22Rv1 (cell line): ENCODE results near the gene GPATCH8.
"Not testable (repeated sequence)": the region's sequence is repeated elsewhere in the genome, so short reads cannot be mapped to it uniquely, and the experiment has no call there.

ENCODE experiments used
- H3K27ac ChIP-seq: fragments of 450-650 bp; 2 replicates; pipeline ENCODE4 v1.5.1; 2017
- CTCF ChIP-seq: fragments of 450-650 bp; IDR thresholded peaks from 2 replicates; pipeline ENCODE4 v1.5.1; 2017; ENCODE audit warnings: mild to moderate bottlenecking
- ZFX ChIP-seq: fragments of 450-650 bp; IDR thresholded peaks from 2 replicates; pipeline ENCODE4 v1.6.1; 2017; ENCODE audit warnings: antibody characterized with exemption, borderline replicate concordance

GPATCH8 gene

GRCh38 chr17:44543905-44544523, 40.8 kb upstream of the GPATCH8 start:
- TF ChIP-seq CTCF = no peak
- TF ChIP-seq ZFX = no peak
- H3K27ac ChIP-seq = no peak overlapping the region

DNA sequence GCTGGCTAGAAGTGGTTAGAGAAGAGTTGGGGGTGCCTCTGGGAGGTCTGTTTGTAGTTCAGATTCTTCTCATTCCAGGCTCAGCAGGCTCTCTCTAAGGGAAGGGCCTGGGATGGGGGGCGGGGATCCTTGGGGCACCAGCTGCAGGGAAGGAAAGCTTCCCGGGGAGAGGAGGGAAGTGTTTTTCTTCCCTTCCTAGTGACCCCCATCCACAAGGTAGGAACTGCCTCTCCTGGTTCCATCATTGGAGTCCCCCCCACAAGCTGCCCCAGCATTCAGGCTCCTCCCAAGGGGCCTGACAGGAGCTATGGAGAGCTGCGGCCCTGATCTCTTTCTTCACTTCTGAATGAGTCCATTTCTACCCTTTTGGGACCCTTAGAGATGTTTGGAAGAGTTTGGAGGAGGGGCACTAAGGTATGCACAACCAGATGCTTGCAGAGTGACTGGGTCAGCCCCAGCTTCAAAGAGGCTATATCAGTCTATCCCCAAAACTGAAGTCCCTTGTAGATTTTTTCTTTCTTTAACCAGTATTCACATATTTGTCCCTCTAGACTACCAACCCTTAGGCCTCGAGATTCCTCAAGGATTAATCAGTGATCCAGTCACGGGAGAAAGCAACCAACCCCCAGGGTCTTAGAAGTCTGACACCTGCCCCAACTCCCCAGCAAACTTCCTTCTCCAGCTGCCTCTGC, 40.2 kb upstream of the GPATCH8 start:
- TF ChIP-seq CTCF (no peak), ZFX (no peak)
- no peak overlapping the region for H3K27ac ChIP-seq

DNA sequence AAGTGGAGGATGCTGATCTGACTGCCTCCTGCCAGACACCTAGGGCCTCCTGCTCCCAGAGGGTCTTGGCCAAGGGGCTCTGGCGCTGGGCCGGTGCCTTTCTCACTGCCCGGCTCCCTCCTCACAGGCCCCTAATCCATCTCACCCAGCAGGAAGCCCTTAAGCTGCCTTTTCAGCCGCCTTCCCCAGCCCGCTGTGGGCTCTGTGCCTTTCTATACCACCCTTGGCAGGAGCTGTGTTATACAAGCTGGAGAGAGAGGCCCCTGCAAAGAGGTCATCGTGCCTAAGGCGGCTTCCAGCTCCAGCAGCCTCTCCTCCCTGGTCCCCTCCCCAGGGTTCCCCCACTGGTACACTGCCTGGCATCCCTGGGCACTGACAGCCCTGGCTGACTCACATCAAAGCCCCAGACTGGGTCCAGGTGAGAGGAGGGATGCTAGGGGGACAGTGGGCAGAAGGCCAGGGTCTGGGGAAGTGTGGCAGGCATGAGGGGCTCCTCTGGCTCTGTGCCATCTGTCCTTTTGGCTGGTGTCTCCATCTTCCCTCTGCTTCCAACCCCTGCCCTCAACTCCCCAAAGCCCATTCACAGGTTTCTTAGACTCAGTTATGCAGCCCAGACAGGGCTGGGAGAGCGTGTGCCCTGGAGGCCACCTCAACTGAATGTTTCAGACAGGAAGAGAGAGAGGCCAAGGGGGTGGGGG, 38.8 kb upstream of the GPATCH8 start:
- TF ChIP-seq ZFX (no peak), CTCF (no peak)
- no peak overlapping the region for H3K27ac ChIP-seq

DNA sequence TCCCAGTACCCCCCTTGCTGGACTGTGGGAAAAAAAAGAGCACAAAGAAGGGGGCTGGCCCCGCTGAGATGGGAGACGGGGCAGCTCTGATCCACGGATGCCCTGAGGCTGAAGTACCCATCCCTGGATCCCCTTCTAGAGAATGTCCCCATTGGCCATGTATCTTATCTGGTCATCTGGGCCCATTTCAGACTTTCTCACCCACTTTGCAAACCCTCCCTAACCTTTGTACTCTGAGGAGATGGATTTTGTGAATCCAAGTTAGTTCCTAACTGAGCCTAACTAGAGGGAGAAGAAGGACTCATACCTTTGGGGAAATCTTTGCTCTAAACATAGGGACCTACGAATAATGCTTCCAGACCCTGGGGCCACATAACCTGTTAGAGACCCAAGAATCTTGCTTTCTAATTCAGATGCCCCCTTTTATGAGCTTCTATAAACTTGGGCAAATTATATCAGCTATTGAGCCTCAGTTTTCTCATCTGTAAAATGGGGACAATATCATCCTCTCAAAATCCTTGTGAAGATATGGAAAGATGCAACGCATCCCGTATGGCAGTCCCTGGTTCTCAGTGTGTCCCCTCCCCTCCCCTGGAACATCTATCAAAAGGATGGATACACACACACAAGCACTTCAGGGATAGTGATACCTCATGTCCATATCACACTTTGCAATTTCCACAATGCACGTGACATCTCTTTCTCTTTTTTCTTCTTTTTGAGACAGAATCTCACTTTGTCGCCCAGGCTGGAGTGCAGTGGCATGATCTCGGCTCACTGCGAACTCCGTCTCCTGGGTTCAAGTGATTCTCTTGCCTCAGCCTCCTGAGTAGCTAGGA, 37.3 kb upstream of the GPATCH8 start:
- no peak for TF ChIP-seq ZFX
- TF ChIP-seq CTCF = no peak
- H3K27ac ChIP-seq = no peak overlapping the region

- no peak for TF ChIP-seq ZFX
- no peak for TF ChIP-seq CTCF
- H3K27ac ChIP-seq = no peak overlapping the region
Measured at GRCh38 chr17:44539673-44540072, 36.5 kb upstream of the GPATCH8 start.

DNA sequence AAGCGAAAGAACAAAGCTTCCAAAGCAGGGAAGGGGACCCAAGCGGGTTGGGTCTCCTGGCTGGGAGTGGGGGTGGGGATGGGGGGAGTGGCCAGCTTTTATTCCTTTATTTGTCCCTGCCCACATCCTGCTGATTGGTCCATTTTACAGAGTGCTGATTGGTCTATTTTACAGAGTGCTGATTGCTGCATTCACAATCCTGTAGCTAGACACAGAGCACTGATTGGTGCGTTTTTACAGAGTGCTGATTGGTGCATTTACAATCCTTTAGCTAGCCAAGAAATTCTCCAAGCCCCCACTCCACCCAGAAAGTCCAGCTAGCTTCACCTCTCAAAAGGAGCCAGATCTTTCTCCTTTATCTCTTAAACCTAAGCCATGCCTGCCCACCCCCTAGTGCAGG, 34.7 kb upstream of the GPATCH8 start:
- not testable (repeated sequence) for H3K27ac ChIP-seq

GRCh38 chr17:44536090-44536953, 33.1 kb upstream of the GPATCH8 start:
- TF ChIP-seq ZFX = no peak
- TF ChIP-seq CTCF = no peak
- H3K27ac ChIP-seq = no peak overlapping the region
